SU-DHL-6 (cell line): ENCODE results near the gene PIGS.

ENCODE experiments used
- H2AFZ ChIP-seq: fragments of 200-600 bp; sonication (generic); 2 replicates; pipeline ENCODE4 v1.6.1; 2014; ENCODE audit warnings: low read depth, mild to moderate bottlenecking, moderate library complexity, mixed read lengths, antibody characterized with exemption, low read length; ENCODE audit not compliant: severe bottlenecking
- H3F3A ChIP-seq: fragments of 200-600 bp; shearing (Covaris generic); 2 replicates; pipeline ENCODE4 v1.6.0; 2016; ENCODE audit warnings: antibody characterized with exemption, mild to moderate bottlenecking; ENCODE audit not compliant: insufficient read depth
- H3K27ac ChIP-seq: fragments of 200-600 bp; sonication (generic); 2 replicates; pipeline ENCODE4 v1.5.1; 2016; ENCODE audit warnings: low read depth, mild to moderate bottlenecking, low read length, moderate library complexity, mixed read lengths
- H3K27me3 ChIP-seq: fragments of 200-600 bp; sonication (generic), shearing (Covaris generic); 2 replicates; pipeline ENCODE4 v1.6.0; 2014; ENCODE audit warnings: mild to moderate bottlenecking, low read length
- H3K36me3 ChIP-seq: fragments of 200-600 bp; sonication (generic); 2 replicates; pipeline ENCODE4 v1.6.1; 2014; ENCODE audit warnings: mild to moderate bottlenecking, low read length, mixed read lengths
- H3K4me2 ChIP-seq: fragments of 300-600, 200-600 bp; shearing (Covaris generic), sonication (generic); 2 replicates; pipeline ENCODE4 v1.6.0; 2014; ENCODE audit warnings: low read length, low read depth, mild to moderate bottlenecking; ENCODE audit not compliant: poor library complexity, severe bottlenecking
- H3K4me3 ChIP-seq: fragments of 200-600 bp; sonication (generic); 2 replicates; pipeline ENCODE4 v1.5.1; 2014; ENCODE audit warnings: antibody characterized with exemption, low read length, mild to moderate bottlenecking, mixed read lengths; ENCODE audit not compliant: insufficient read depth, poor library complexity, severe bottlenecking
- H3K79me2 ChIP-seq: fragments of 200-600 bp; sonication (generic); 2 replicates; pipeline ENCODE4 v1.6.1; 2014; ENCODE audit warnings: mild to moderate bottlenecking, low read length, moderate library complexity; ENCODE audit not compliant: insufficient read depth
- H3K9ac ChIP-seq: fragments of 200-600 bp; sonication (generic); 2 replicates; pipeline ENCODE4 v1.7.0; 2014; ENCODE audit warnings: mild to moderate bottlenecking, low read length
- H3K9me2 ChIP-seq: fragments of 200-600 bp; sonication (generic); replicated peaks from 2 replicates; pipeline ENCODE4 v1.6.1; 2014; ENCODE audit warnings: low read length; ENCODE audit not compliant: insufficient read depth
- H3K9me3 ChIP-seq: fragments of 200-600 bp; sonication (generic); 2 replicates; pipeline ENCODE4 v1.6.1; 2014; ENCODE audit warnings: low read length, mixed read lengths; ENCODE audit not compliant: insufficient read depth
- H4K20me1 ChIP-seq: fragments of 200-600 bp; sonication (generic); 2 replicates; pipeline ENCODE4 v1.6.1; 2014; ENCODE audit warnings: low read depth, mild to moderate bottlenecking, antibody characterized with exemption, low read length, moderate library complexity, mixed read lengths
- EZH2phosphoT487 ChIP-seq: fragments of 200-600 bp; sonication (generic), shearing (Covaris generic); conservative IDR thresholded peaks from 2 replicates; pipeline ENCODE4 v1.6.1; 2018; ENCODE audit warnings: mild to moderate bottlenecking, antibody characterized with exemption, low read length, moderate library complexity, mixed read lengths
- TF ChIP-seq, protein P1 (sequence below): fragments of 200-600 bp; sonication (generic); IDR thresholded peaks from one replicate; pipeline ENCODE4 v1.5.1; 2017; ENCODE audit warnings: antibody characterized with exemption, mild to moderate bottlenecking, low read length, moderate library complexity; ENCODE audit not compliant: insufficient read depth, poor library complexity, severe bottlenecking

The PIGS gene

DNA sequence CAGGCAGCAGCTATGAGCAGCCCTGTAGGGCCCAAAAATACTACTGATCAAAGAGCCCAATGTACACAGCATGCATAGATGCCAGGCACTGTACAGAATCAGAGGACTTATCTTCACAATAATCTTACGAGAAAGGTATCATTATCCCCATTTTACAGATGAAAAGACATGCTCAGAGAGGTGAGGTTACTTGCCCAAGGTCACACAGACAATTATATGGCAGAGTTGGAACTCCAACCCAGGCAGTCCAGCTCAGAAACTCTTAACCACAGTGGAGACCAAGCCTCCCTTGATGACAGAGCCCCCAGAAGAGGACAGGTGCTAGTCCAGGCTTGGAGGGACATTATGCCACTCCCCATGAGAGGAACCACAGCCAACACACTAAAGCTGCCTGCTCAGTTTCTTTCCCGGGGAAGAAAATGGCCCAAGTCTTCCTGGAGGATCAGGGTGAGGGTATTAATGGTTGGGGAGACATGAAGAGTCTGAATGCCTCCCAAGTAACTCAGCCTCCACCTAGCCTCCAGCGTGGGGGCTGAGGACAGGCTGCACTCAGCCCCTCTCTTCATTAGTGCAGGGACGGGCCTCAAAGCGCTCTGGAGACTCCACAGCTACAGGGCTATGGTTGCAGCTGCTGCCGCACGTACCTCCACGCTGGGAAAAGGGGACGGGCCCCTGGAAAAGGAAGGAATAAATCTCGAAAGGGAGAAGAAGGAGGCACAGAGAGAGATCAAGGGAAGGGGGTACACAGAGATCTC is 19.7 kb downstream of the PIGS start:
- H3K4me2 ChIP-seq, result peak overlapping the region; percentile 61
- no peaks in the 10 kb centered on the region for H3K27me3 ChIP-seq
- no peaks in the 10 kb centered on the region for H3K9me3 ChIP-seq
- no peaks in the 10 kb centered on the region for H3K36me3 ChIP-seq
- H3K9ac ChIP-seq, result 0 out of 2 replicates have a peak overlapping the region, but pooled peaks have one; percentile 44
- no peak overlapping the region for H3K27ac ChIP-seq
- no peak overlapping the region for H3K4me3 ChIP-seq
- no peaks in the 10 kb centered on the region for H3K9me2 ChIP-seq
- no peak overlapping the region for H2AFZ ChIP-seq
- H3K79me2 ChIP-seq, result no peaks in the 10 kb centered on the region
- no peak for TF ChIP-seq EZH2phosphoT487
- TF ChIP-seq, protein P1, sequence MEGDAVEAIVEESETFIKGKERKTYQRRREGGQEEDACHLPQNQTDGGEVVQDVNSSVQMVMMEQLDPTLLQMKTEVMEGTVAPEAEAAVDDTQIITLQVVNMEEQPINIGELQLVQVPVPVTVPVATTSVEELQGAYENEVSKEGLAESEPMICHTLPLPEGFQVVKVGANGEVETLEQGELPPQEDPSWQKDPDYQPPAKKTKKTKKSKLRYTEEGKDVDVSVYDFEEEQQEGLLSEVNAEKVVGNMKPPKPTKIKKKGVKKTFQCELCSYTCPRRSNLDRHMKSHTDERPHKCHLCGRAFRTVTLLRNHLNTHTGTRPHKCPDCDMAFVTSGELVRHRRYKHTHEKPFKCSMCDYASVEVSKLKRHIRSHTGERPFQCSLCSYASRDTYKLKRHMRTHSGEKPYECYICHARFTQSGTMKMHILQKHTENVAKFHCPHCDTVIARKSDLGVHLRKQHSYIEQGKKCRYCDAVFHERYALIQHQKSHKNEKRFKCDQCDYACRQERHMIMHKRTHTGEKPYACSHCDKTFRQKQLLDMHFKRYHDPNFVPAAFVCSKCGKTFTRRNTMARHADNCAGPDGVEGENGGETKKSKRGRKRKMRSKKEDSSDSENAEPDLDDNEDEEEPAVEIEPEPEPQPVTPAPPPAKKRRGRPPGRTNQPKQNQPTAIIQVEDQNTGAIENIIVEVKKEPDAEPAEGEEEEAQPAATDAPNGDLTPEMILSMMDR, result no peak
- no peaks in the 10 kb centered on the region for H4K20me1 ChIP-seq
- H3F3A ChIP-seq, result peaks cover 2% of the 10 kb centered on the region; the same call in 1 of the 2 replicates

DNA sequence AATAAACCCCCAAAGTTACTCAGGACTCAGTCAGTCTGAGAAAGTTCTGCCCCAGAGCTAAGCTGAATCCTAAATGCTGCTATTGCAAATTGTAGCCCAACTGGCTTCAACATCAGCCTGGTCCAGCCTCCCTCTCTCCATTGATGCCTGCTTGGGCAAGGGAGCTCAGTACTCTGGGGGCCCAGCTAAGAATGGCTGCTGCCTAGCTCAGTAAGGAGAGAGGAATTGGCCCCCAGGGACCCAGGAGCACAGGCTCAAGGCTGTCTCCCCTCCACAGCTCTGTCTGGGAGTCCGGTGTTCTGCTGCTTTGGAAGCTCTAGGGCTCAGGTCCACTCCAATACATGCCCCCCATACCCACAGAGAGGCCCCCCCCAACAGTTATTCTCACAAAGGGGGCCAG is 20.5 kb downstream of the PIGS start:
- Histone ChIP-seq H3K4me2 (no peak overlapping the region), H3K9me3 (no peaks in the 10 kb centered on the region), H2AFZ (no peak overlapping the region), H3K27ac (no peak overlapping the region), H3K36me3 (no peaks in the 10 kb centered on the region), H4K20me1 (no peaks in the 10 kb centered on the region), H3K79me2 (no peaks in the 10 kb centered on the region), H3K27me3 (no peaks in the 10 kb centered on the region), H3K9ac (no peak overlapping the region), H3K9me2 (no peaks in the 10 kb centered on the region), H3F3A (peaks cover 4% of the 10 kb centered on the region; the same call in 1 of the 2 replicates), H3K4me3 (no peak overlapping the region)
- TF ChIP-seq EZH2phosphoT487, result no peak
- TF ChIP-seq, protein P1, result no peak

DNA sequence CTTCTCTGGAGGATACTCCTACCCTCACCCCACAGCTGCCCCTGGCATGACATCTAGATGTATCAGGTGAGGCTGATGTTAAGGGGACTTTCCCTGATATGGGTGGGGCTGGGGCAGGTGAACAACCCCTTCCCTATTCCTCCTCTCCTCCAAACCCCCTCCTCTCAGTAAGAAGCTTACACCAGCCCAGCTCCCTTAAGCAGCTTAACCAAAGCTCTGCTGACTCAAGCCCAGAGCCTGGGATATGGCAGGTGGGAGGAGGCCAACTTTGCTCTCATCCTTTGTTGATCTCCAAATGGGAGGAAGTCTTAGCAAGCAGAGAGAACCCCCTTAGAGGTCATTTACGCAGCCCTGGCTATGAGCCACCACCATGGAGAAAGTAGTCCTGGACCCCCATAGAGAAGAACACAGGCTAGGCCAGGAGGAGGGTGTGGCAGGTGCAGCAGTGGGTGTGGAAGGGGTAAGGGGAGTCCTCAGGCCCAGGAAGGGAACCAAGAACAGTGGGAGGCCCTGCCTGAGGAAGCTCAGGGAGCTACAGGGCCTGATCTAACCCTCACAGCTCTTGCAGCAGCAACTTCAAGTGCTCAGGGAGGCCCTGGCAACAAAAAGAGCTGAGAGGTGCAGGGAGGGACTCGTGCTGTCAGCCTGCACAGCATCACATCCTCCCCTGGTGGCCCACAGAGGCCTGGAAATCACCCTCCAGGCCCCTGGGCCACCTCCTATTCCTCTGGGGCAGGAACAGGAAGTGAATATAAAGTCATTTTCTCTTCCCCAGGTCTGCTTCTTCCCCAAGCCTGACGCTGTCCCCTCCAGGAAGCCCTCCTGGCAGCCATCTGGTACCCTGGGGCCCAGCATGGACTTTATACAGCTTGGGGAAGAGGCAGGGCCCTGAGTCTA is 21.8 kb downstream of the PIGS start:
- no peak overlapping the region for H3K4me2 ChIP-seq
- no peaks in the 10 kb centered on the region for H3K27me3 ChIP-seq
- no peak overlapping the region for H2AFZ ChIP-seq
- peaks cover 4% of the 10 kb centered on the region; the same call in 1 of the 2 replicates for H3F3A ChIP-seq
- H3K9me2 ChIP-seq, result no peaks in the 10 kb centered on the region
- no peak overlapping the region for H3K9ac ChIP-seq
- H3K79me2 ChIP-seq, result no peaks in the 10 kb centered on the region
- TF ChIP-seq EZH2phosphoT487, result no peak
- TF ChIP-seq, protein P1, result no peak
- no peak overlapping the region for H3K4me3 ChIP-seq
- H3K36me3 ChIP-seq, result no peaks in the 10 kb centered on the region
- H4K20me1 ChIP-seq, result no peaks in the 10 kb centered on the region
- H3K9me3 ChIP-seq, result no peaks in the 10 kb centered on the region
- H3K27ac ChIP-seq, result no peak overlapping the region
